Measurements from ENCODE around the gene CHST7.

GRCh38 chrX:46595084-46595483 is 21.5 kb downstream of the CHST7 start:
- TF ChIP-seq CTCF (conservative IDR thresholded peaks at IDR 0.05) (no peak), ZFX (IDR thresholded peaks at IDR 0.05) (no peak)
